Fibroblast of the aortic adventitia (primary cell): Measurements from ENCODE around the gene CXCL12. TPM values are rescaled to one million over a fixed set of nuclear protein-coding genes. Genes with fewer than 3 reads are reported as not detected.
A peak's percentile ranks its signal among the peaks of the same experiment; 100 is the strongest.

ENCODE experiments used
- DNase-seq: peaks from one replicate; pipeline ENCODE4 v3.0.0-alpha.2; 2010; ENCODE audit warnings: low read depth
- H3K4me3 ChIP-seq: 2 replicates; pipeline ENCODE4 v1.5.1; 2011; ENCODE audit warnings: low read depth, mild to moderate bottlenecking, control low read depth, low read length, moderate library complexity
- CTCF ChIP-seq: IDR thresholded peaks from 2 replicates; pipeline ENCODE4 v1.5.1; 2011; ENCODE audit warnings: mild to moderate bottlenecking, low read length, control low read depth, inconsistent platforms; ENCODE audit not compliant: insufficient read depth
- total RNA-seq: library from RNA; depleted of rRNA; stranded (reverse); fragments of >200 nt; gene quantifications from 2 replicates; pipeline ENCODE4 v1.2.3, GENCODE V29; 2012; ENCODE audit warnings: low replicate concordance

CXCL12 gene
- total RNA-seq, 1 donor = 381 TPM

GRCh38 chr10:44386546-44387052 lies 1.7 kb upstream of the CXCL12 start:
- peak; percentile 76 for TF ChIP-seq CTCF
- peak overlapping the region; percentile 53 for H3K4me3 ChIP-seq
- peak; percentile 70 for DNase-seq

DNA sequence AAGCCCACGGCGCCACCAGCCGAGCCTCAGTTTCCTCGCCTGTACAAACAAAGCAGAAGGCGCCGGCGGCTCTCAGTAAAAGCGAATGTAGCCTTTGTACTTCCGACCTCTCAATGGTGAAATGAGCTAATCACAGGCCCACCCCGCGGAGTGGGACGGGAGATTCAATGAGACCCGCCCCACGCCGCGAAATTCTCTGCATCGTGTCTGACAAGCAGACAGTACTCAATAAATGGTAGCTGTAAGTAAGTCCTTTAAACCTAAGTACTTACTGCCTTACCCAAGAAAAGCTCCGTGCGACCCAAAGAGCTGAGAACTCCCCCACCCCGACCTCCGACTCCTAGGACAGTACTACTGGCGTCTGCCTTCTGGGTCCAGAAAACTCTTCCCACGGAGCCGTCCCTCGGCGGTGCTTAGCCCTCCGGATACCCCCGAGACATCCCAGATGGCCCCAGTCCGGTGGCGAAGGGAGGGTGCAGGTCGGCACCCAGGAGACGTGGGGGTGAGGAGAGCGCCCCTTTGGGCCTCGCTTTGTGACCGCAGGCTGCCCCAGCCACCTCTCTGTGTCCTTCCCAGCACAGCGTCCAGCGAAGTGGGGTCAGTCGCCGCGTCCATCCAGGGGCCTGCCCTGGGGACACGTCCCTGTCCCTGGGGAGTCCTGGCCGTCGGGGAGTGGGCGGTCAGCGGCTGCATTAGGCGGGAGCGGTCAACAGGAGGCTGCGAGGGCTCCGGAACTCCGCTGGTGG lies 972 bp upstream of the CXCL12 start:
- TF ChIP-seq CTCF = no peak
- peak overlapping the region; percentile 88 for H3K4me3 ChIP-seq
- DNase-seq = no peak

DNA sequence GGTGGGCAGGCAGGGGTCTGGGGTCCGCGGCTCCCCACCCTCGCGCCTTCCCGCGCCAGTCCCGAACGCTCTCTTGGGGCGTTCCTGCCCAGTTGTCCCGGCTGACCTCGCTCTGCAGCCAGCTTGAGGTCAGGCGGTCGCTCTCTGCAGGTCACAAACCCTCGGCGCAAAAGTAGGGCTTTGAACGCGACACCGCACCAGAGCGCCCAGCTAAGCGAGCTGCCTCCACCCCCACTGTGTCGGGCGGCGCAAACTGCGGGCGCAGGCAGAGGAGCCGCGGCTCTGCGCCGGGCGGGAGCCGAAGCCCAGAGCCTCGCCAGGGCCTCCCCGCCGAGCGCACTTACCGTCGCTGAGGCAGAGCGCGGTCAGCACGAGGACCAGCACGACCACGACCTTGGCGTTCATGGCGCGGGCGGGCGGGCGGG lies 284 bp downstream of the CXCL12 start:
- no peak for TF ChIP-seq CTCF
- peak; percentile 32 for DNase-seq
- H3K4me3 ChIP-seq = peak overlapping the region; percentile 88

DNA sequence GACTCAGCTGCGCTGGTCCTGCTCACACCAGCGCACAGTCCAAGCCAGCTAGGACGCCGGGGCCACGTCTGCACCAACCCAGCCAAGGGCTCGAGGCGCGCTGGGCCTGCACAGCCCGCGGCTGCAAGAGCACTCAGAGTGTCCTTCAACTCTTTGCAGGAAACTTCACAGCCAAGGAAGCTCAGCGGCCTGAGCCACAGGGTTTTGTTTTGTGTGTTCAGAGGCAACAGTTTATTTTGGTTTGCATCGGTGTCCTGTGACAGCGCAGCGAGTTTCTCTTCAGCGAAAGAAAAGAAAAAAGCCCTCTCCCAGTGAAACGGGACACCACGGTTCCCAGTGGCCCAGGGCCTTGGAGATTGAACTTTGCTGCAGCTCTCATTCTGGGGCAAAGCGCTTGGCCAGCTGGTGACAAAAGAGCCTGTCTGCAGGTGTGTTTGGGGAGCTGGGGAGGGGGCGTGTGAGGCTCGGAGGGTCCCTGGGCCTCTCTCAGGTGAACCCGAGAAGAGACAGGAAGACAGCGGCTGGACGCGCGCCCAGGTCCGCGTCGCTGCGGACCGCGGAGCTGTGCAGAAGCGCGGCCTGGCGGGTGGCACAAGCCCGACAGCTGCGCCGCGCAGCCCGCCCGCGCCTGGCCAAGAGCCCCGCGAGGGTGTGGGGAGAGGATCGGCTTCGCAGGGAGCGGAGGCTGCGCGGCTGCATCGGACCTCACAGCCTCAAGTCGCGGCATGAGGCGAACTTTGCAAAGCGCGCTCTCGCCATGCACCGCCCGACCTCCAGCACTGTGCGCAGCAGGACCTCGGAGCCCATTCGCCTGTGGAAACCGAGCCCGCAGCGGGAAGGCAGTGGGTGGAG lies 922 bp downstream of the CXCL12 start:
- peak overlapping the region; percentile 88 for H3K4me3 ChIP-seq
- TF ChIP-seq CTCF = no peak
- peak; percentile 56 for DNase-seq

DNA sequence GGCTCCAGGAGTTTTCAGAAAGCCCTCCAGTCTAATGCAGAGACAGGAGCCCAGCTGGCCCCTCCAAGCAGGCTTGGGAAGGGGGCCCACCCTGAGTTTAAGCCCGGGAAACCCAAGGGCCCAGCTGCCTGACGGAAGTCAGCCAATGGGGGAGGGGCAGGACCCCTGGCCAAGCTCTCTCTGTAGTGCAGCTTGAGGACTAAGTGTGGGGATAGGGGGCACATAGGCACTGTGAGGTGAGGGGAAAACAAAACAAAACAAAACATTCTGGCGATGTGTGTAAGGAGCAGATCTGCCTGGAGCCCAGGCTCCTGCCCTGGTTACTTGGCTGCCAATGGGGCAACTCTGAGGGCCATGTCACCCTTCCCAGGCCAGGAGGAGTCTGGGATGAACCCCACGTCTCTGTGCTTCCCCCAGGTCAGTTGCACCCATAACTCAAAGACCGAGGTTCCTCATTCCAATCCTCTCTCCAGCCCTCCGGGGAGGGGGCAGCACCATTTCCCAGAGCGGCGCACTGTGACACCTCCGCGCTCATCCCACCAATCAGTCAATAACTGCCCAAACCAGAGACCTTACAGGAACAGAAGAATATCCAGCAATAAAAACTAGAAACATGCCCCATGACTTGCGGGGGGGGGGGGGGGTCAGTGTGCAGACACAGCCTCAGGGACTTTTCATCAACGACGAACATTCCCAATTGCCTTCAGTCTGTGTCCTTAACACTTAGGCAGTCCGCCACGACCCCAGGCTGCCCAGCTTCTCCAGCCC lies 1.7 kb downstream of the CXCL12 start:
- no peak for TF ChIP-seq CTCF

GRCh38 chr10:44382131-44382858 lies 2.6 kb downstream of the CXCL12 start:
- no peak for TF ChIP-seq CTCF
- DNase-seq = peak; percentile 30
- H3K4me3 ChIP-seq = peak overlapping the region; percentile 88

More for the DNA sequence above, 1.7 kb downstream of the CXCL12 start:
- no peak for DNase-seq
- peak overlapping the region; percentile 88 for H3K4me3 ChIP-seq
